Left ventricle myocardium inferior (tissue), 1 donor: ENCODE measurements around the gene RPL36. TPM values are rescaled to one million over a fixed set of nuclear protein-coding genes. Genes with fewer than 3 reads are reported as not detected.

ENCODE experiments used
- DNase-seq: peaks from one replicate; pipeline ENCODE4 v3.0.0-alpha.2; 2020
- H3K27ac ChIP-seq: fragments of 200-600 bp; replicated peaks from 2 replicates; pipeline ENCODE4 v1.8.0; 2021
- H3K27me3 ChIP-seq: fragments of 200-600 bp; 2 replicates; pipeline ENCODE4 v1.8.0; 2021; ENCODE audit warnings: low read depth
- H3K36me3 ChIP-seq: fragments of 200-600 bp; 2 replicates; pipeline ENCODE4 v1.8.0; 2021
- H3K4me1 ChIP-seq: fragments of 200-600 bp; 2 replicates; pipeline ENCODE4 v1.8.0; 2021
- H3K4me3 ChIP-seq: fragments of 200-600 bp; 2 replicates; pipeline ENCODE4 v1.8.0; 2021; ENCODE audit warnings: mild to moderate bottlenecking, moderate library complexity
- H3K9me3 ChIP-seq: fragments of 200-600 bp; replicated peaks from 2 replicates; pipeline ENCODE4 v1.8.0; 2021
- CTCF ChIP-seq: fragments of 200-600 bp; IDR thresholded peaks from 2 replicates; pipeline ENCODE4 v1.8.0; 2021; ENCODE audit warnings: antibody characterized with exemption, mild to moderate bottlenecking, borderline replicate concordance
- intact Hi-C: fragments of 100-400 bp; cut with micrococcal nuclease; formaldehyde crosslinking; loops from one replicate; pipeline ENCODE4 v1.11.0; 2022
- long read RNA-seq: library from polyadenylated mRNA; unstranded; transcript quantifications from one replicate; pipeline ENCODE4 v2.0.0, GENCODE V29; 2021
- total RNA-seq: library from RNA; stranded (reverse); fragmentation: NEBNext Ultra II Directional; extraction: Animal tissue kit (Norgen Biotek cat#: 25700); gene quantifications from one replicate; pipeline ENCODE4 v1.2.1, GENCODE V29; 2021
- donor health status: DM: no; HTN: yes; CAD: no; lungs with severe emphysema.

Gene RPL36
- 407 TPM for total RNA-seq
- long read RNA-seq, transcript RPL36-201 (4 exons, 707 nt): major isoform, 158 of 187 reads
- long read RNA-seq, transcript RPL36-202 (3 exons, 556 nt): minor isoform, 10 of 187 reads
- long read RNA-seq, partial matches to known transcripts: 18 of 187 reads
- long read RNA-seq, other reads (novel, unspliced or antisense): 1 of 187 reads

DNA sequence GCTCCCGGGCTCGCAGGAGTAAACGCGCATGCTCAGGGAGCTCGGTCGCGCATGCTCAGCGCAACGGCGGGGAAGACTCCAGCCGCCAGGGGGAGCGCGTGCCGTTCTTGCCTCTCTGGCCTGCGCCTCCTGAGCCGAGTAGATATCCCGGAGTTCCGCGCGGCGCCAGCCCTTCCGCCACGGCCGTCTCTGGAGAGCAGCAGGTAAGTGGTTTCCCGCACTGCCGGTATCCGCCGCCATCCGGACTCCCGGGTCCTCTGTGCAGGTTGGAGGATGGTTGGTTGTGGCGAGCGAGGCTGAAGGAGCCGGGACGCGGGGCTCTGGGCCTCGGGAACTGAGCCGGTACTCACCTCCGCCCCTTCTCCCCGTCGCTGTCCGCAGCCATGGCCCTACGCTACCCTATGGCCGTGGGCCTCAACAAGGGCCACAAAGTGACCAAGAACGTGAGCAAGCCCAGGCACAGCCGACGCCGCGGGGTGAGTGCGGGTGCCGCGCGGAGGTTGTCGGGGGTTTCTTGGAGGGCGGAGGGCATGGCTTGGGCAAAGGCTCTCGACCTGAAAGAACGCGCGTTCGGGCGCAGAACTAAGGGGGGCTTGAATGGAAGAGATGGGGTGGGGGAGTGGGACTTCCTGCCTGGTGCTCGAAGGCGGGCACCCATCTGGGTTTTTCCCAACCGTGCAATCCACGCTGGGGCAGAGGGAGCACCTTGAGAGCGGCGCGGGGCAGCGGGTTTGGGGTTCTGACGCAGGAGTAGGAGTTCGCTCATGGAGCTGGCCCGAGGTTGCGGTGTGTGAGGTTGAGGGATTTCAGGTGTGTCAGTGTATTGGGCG, at the start of gene RPL36:
RPL36 (plus strand) TSS at position 171 of the 830 bp plus-strand sequence; CDS start at position 384, 213 bp downstream.
- Histone ChIP-seq H3K9me3 (no peaks in the 10 kb centered on the region), H3K4me1 (peaks cover 53% of the 10 kb centered on the region), H3K4me3 (peak within 1 kb of the TSS; percentile 96), H3K36me3 (peaks cover 39% of the 10 kb centered on the region), H3K27me3 (no peaks in the 10 kb centered on the region), H3K27ac (peak within 1 kb of the TSS; percentile 94)
- peak; percentile 96 for TF ChIP-seq CTCF
- intact Hi-C loops: no loop called here
- DNase-seq: peak; percentile 98

- H3K27ac ChIP-seq: no peak overlapping the region
- intact Hi-C loops: no loop called here
- TF ChIP-seq CTCF: no peak
- H3K4me3 ChIP-seq: no peak overlapping the region
- H3K4me1 ChIP-seq: peaks cover 12% of the 10 kb centered on the region
- H3K27me3 ChIP-seq: no peaks in the 10 kb centered on the region
- no peak for DNase-seq
- H3K36me3 ChIP-seq: peaks cover 49% of the 10 kb centered on the region
- no peaks in the 10 kb centered on the region for H3K9me3 ChIP-seq
These were observed 48.9 kb upstream of the RPL36 start for GRCh38 chr19:5641171-5641570.

DNA sequence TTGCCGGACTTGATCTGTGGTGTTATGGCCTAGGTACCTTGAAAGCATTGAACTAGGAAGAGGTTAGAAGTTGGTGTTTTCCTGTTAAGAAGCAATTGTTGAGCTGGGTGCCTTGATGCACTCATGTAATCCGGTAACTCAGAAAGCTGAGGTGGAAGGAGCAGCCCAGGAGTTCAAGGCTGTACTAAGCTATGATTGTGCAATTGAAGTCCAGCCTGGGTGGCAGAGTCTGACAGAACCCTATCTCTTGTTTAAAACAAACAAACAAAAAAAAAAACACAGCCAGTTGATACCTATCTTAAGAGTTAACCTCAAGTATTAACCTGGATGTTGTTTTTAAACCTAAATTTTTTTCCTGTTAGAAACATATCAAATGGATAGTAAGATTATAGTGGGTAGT, 47.9 kb upstream of the RPL36 start:
- H3K27ac ChIP-seq: no peak overlapping the region
- peaks cover 60% of the 10 kb centered on the region for H3K36me3 ChIP-seq
- no peaks in the 10 kb centered on the region for H3K27me3 ChIP-seq
- H3K4me3 ChIP-seq: no peak overlapping the region
- H3K4me1 ChIP-seq: peaks cover 6% of the 10 kb centered on the region
- no peaks in the 10 kb centered on the region for H3K9me3 ChIP-seq
- TF ChIP-seq CTCF: no peak
- intact Hi-C loops: no loop called here
- no peak for DNase-seq

DNA sequence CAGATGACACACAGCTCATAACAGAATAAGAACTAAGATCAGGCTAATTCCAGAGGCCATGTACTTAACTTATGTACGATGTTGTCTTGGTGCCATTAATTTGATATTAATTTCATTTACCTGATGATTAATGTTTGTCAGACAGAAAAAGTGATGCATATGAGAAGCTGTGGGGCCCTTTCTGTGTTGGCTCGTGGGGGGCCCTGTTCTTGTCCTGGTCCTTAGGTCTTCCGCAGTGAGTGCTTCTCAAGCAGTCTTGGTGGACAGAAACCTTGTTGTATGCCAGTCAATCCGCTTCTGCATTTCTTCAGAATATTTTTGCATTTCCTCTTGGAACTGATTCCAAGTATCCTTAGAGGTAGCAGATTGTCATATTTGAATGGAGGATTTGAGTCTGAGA, 47.0 kb upstream of the RPL36 start:
- H3K9me3 ChIP-seq: no peaks in the 10 kb centered on the region
- H3K4me1 ChIP-seq: no peaks in the 10 kb centered on the region
- peaks cover 68% of the 10 kb centered on the region for H3K36me3 ChIP-seq
- no peak overlapping the region for H3K4me3 ChIP-seq
- no peak overlapping the region for H3K27ac ChIP-seq
- intact Hi-C loops: no loop called here
- TF ChIP-seq CTCF: no peak
- DNase-seq: no peak
- H3K27me3 ChIP-seq: no peaks in the 10 kb centered on the region

DNA sequence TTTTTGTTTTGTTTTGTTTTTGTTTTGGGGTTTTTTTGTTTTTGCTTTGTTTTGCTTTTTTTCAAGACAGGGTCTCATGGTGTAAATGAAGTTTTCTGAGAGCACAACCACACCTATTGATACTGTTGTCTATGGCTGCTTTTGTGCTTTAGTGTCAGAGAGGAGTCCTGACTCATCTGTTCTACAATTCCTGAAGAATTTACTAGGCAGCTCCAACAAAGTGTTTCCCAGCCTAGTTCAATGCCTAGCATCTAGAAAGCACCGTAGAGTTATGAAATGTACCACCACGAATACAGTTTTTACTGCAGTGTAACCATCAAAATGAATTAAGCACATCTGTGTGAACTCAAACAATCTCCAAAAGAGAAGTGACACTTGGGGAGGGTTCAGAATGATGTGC, 46.1 kb upstream of the RPL36 start:
- peaks cover 74% of the 10 kb centered on the region for H3K36me3 ChIP-seq
- DNase-seq: no peak
- no peak overlapping the region for H3K4me3 ChIP-seq
- intact Hi-C loops: no loop called here
- H3K27ac ChIP-seq: no peak overlapping the region
- H3K4me1 ChIP-seq: no peaks in the 10 kb centered on the region
- H3K9me3 ChIP-seq: no peaks in the 10 kb centered on the region
- TF ChIP-seq CTCF: no peak
- H3K27me3 ChIP-seq: no peaks in the 10 kb centered on the region
